Activated CD4-positive, alpha-beta T cell treated with anti-CD3 and anti-CD28 coated beads, Interleukin-10, Interleukin-2, amounts not matched to agents 100 ng/mL and 50 ng/mL, durations not matched to agents 16 hours and 8 hours (primary cell): ENCODE data around the gene SYNJ1.
"Not testable (repeated sequence)": the region's sequence is repeated elsewhere in the genome, so short reads cannot be mapped to it uniquely, and the experiment has no call there.

Experiments
- DNase-seq: peaks from one replicate; pipeline ENCODE4 v3.0.0-alpha.2; 2020

SYNJ1 gene

GRCh38 chr21:32727687-32728455, at the start of gene SYNJ1:
TSS of gene SYNJ1 (minus strand) at chr21:32728013. CDS start at chr21:32726895, 1,118 bp downstream.
- peak; percentile 97 for DNase-seq

GRCh38 chr21:32777269-32777668, 49.5 kb upstream of the SYNJ1 start:
- DNase-seq = no peak

DNA sequence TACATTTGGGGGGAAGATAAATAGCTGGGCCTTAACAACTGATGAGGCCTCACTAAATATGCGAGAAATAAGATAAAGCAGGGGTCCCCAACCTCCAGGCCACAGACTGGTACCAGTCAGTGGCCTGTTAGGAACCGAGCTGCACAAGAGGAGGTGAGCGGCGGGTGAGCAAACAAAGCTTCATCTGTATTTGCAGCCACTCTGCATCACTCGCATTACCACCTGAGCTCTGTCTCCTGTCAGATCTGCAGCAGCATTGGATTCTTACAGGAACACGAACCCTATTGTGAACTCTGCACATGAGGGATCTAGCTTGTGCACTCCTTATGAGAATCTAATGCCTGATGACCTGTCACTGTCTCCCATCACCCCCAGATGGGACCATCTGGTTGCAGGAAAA, 48.9 kb upstream of the SYNJ1 start:
- DNase-seq = no peak

DNA sequence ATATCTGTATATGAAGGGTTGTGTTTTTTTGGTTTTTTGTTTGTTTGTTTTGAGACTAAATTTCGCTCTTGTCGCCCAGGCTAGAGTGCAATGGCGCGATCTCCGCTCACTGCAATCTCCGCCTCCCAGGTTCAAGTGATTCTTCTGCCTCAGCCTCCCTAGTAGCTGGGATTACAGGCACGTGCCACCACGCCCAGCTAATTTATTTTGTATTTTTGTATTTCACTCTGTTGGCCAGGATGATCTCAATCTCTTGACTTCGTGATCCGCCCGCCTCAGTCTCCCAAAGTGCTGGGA, 45.2 kb upstream of the SYNJ1 start:
- DNase-seq = not testable (repeated sequence)

DNA sequence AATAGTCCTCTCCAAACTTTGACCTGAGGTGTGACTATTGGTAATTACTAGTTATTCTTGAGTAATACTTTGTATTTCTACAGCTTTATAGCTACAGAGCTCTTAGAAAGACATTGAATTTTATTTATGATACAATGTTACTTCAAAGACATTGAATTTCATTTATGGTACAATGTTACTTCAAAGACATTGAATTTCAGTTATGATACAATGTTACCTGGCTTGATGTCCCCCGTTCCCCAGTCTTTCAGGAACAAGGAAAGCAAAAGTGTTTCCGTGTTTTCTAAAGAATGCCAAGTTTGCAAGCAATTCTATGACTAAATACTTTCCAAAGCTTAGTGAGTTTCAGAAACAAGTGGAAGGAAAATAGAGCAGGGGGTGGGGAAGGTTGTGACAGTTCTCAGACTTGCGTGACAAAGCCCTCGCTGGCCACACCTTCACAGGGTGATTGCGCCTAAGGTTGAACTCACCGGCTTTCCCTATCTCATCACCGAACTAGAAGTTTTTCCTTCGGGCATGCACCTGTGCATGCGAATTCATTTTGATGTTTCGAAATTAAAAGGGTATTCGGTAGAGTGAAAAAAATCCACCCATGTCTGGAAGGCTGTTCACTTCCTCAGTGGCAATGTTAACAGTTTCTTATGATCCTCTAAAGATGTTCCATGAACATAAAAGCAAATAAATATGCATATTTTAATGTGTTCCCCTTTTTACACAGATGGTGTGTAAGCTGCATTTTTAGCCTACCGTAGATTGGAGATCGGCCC, 44.7 kb upstream of the SYNJ1 start:
- DNase-seq = peak; percentile 77

DNA sequence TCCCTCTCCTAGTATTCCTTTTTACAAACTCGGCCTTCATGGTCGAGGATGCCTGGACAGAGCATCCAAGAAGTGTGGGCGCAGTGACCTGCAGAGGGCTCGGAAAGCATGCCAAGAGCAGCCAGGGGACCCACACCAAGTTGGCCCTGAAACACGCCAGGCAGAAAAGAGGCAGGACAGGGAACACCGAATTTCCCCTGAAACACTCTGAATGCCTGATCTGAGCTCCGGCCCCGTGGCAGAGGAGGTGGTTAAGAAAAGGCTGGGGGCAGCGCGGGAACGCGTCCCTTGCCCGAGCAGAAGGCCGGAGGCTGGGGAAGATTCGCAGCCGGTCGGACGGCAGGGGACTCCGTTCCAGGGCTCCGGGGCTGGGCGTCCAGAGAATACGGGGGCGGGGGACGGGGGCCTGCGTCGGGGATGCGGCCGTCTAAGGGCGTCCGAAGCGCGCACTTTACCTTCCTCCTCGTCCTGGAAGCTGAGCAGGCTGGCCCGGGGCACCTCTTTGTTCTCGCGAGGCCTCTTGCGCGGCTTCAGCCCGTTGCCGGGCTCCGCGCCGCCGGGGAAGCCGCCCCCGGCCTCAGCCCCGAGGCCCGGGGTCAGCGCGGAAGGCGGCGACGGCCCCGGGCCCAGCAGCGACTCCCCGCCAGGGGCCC, 43.2 kb upstream of the SYNJ1 start:
- DNase-seq = peak; percentile 61

DNA sequence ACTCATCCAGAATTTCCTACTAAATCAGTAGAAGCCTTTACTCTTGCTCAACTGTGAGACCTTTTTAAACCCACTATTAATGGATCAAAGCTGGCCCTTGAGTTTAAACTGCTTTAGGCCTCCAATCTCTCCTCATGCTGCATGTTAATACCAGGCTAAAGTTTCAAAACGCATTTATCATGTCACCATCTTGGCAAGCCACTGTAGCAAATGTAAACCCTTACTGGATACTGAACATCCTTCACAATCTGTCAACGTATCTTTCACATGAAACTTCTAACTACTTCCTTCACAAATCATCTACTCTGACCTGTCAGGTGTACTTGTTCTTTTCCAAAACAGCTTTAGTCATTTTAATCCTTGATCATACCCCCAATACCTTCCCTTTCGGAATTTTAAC, 40.7 kb upstream of the SYNJ1 start:
- peak; percentile 13 for DNase-seq

DNA sequence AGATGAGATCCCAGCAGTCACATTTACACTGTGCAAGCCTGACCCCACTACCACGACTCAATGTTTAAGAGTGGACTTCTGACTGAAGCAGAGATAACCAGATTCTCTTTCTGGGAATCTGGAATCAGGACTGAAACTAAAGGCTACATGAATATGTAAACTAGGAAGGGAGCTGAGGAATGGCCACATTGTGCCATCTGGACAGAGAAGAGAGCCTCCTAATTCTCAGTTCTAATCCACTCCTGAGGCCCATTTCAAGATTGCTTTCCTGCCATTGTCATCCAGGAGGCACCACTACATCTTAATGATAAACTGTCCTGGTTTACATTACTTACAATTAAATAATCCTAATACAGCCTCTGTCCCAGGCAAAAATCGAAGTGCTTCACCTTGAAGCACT, 37.2 kb upstream of the SYNJ1 start:
- DNase-seq = no peak

- no peak for DNase-seq
These were observed 36.4 kb upstream of the SYNJ1 start for GRCh38 chr21:32764186-32764585.

GRCh38 chr21:32757804-32758203, 30.0 kb upstream of the SYNJ1 start:
- DNase-seq = no peak

- no peak for DNase-seq
These were observed 28.3 kb upstream of the SYNJ1 start for GRCh38 chr21:32756096-32756495.

DNA sequence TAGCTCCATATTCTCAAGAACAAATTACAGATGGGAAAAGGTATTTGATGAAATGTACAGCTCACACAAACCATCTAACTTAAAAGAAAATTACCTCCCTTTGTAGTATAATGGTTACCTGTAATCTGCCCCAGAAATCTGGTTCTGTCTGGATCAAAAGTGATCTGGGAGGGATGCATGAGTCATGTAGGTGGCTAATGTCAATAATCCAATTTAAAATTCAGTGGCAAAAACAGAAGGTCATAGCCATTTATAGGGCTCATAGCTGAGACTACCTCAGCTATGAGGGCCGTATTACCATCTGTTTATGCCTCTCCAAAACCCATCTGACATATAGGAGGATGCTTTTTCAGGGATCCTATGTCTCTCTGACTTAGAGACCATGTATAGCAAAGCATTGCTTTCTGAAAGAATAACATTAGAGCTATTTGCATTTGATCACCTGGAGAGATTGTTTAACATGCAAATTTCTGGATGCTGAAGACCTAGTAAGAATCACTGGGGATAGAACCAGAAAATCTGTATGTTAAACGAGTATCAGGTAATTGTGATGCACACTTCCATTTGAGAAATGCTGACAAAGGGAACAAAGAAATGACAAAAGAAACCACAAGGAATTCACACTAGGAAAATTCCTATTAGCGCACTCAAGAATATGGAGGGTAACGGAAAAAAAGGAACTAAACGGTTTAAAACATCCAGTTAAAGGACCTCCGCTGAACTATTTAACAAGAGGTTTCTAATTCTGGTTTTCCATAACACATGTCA, 26.2 kb upstream of the SYNJ1 start:
- DNase-seq = no peak

GRCh38 chr21:32750405-32750804, 22.6 kb upstream of the SYNJ1 start:
- DNase-seq = no peak

DNA sequence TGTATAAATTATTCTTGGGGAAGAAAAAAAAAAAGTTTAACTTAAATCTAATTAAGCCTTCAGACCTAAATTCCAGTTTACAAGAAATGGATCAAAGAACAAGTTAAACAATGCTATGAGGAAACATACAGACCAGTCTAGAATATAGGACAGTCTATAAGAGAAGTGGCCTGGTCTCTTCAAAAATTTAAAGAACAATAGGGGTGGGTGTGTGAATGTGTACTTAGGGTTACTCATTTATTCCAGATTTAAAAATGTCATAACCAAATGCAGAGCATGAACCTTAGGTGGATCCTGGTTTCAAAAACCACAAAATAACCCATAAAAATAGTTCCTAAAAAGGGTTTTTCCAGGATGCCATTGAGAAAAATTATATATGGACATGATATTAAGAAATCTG, 21.8 kb upstream of the SYNJ1 start:
- no peak for DNase-seq

DNA sequence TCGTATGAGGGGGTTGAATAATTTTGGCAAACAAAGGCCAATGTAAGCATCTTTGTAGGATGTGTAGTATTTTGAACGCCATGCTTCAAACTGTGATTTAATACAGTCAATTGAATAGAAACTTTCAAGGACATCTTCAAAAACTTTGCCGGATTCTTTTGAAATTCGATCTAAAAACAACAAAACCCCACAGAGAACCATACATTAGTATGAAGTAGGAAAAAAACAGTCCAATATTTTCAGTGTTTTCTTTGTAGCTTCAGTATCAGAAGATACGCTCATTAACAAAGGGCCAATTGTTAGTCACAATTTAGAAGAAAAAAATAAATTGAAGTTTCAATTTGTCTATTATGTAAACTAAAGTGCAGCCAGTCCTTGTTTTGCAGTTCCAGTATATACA, 20.7 kb upstream of the SYNJ1 start:
- DNase-seq = no peak

GRCh38 chr21:32747396-32747795, 19.6 kb upstream of the SYNJ1 start:
- no peak for DNase-seq

DNA sequence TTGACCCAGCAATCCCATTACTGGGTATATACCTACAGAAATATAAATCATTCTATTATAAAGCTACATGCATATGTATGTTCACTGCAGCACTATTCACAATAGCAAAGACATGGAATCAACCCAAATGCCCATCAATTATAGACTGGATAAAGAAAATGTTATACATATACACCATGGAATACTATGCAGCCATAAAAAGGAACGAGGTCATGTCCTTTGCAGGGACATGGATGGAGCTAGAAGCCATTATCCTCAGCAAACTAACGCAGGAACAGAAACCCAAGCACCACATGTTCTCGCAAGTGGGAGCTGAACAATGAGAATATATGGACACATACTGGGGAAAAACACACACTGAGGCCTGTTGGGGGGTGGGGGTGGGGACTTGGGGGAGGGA, 18.9 kb upstream of the SYNJ1 start:
- not testable (repeated sequence) for DNase-seq

DNA sequence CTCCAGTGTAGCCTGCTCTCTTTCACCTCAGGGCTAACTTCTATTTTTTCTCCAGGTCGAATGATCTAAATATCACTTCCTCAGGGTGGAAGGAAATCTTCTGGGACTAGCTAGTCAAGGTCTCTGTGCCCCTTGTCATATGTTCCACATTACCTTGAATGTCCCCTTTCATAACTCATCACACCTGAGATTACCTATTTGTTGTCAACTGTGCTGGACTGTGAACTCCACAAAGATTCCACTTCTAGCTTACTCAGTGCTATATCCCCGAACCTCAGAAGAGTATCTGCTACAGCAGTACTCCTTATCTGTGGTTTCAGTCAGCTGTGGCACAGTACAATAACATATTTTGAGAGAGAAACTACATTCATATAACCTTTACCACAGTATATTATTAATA, 14.6 kb upstream of the SYNJ1 start:
- no peak for DNase-seq

- DNase-seq = no peak
These were observed 13.5 kb upstream of the SYNJ1 start for GRCh38 chr21:32741336-32741735.

DNA sequence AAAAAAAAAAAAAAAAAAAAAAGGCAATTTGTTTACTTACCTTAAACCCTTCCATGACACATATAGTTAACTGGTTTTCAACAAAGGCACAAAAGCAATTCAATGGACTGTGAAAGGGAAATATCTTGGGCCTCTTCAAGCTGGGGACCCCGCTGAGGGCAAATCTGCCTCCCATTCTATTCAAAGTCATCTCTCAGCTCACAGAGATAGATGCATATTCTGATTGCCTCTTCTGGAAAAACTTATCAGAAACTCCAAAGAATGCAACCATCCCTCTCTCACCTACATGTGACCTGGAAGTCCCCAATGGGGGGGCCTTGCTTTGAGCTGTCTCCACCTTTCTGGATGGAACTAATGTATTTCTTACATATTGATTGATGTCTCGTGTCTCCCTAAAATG, 12.1 kb upstream of the SYNJ1 start:
- DNase-seq = no peak

- DNase-seq = not testable (repeated sequence)
These were observed 8.3 kb upstream of the SYNJ1 start for GRCh38 chr21:32736083-32736482.

GRCh38 chr21:32735524-32735923, 7.7 kb upstream of the SYNJ1 start:
- DNase-seq = no peak

DNA sequence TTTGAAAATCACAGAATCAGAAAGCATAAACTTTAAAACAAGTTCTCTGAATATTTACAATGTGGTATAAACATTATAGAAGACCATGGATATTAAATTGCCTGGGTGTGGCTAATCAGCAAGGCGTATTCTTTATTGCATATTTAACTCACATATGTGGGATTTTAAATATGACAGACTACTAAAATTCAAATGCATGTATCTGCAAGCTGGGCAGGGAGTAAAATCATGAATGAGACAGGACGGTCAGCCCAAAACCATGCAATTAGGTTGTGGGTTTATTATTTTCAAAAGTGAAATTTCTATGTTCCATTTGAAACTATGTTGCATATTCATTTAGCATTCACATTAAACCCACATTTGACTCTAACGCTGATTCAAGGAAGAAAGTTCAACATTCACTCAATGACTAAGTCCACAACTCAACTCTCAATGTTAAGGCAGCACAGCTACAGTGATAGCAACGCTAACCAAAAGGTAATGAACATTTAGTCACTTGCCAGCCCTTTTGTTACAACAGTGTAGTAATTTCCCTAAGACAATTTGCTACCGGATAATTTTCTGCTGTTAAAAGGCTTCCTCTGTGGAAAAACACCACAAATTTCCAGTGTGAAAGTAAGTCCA, 6.3 kb upstream of the SYNJ1 start:
- DNase-seq = peak; percentile 37
